ENCODE results near the gene FUT4.

Gene FUT4

GRCh38 chr11:94536386-94536785 is 7.3 kb upstream of the FUT4 start:
- no peaks in the 10 kb centered on the region for H3K36me3 ChIP-seq
- H3K27ac ChIP-seq, result no peak overlapping the region
- H3K27me3 ChIP-seq (ENCODE audit: insufficient read depth, low read depth, severe bottlenecking), result no peaks in the 10 kb centered on the region
- H3K4me3 ChIP-seq (ENCODE audit: low read depth, low read length), result no peak overlapping the region
- no peak for TF ChIP-seq CTCF (IDR thresholded peaks at IDR 0.05; ENCODE audit: low read depth, low read length)
- no peak for DNase-seq
- no peaks in the 10 kb centered on the region for H3K9me3 ChIP-seq (ENCODE audit: severe bottlenecking)

GRCh38 chr11:94537031-94537600 is 6.6 kb upstream of the FUT4 start:
- no peak overlapping the region for H3K27ac ChIP-seq

GRCh38 chr11:94539420-94539819 is 4.3 kb upstream of the FUT4 start:
- Histone ChIP-seq H3K27ac (no peak overlapping the region), H3K36me3 (no peaks in the 10 kb centered on the region), H3K4me3 (ENCODE audit: low read depth, low read length) (no peak overlapping the region), H3K9me3 (ENCODE audit: severe bottlenecking) (no peaks in the 10 kb centered on the region), H3K27me3 (ENCODE audit: insufficient read depth, low read depth, severe bottlenecking) (no peaks in the 10 kb centered on the region)
- DNase-seq, result no peak
- no peak for TF ChIP-seq CTCF (IDR thresholded peaks at IDR 0.05; ENCODE audit: low read depth, low read length)

More at GRCh38 chr11:94537031-94537600, 6.6 kb upstream of the FUT4 start:
- no peaks in the 10 kb centered on the region for H3K27me3 ChIP-seq (ENCODE audit: insufficient read depth, low read depth, severe bottlenecking)
- no peak for DNase-seq
- no peak for TF ChIP-seq CTCF (IDR thresholded peaks at IDR 0.05; ENCODE audit: low read depth, low read length)
- H3K9me3 ChIP-seq (ENCODE audit: severe bottlenecking), result no peaks in the 10 kb centered on the region
- no peaks in the 10 kb centered on the region for H3K36me3 ChIP-seq
- H3K4me3 ChIP-seq (ENCODE audit: low read depth, low read length), result no peak overlapping the region

- H3K27ac ChIP-seq, result peak overlapping the region; percentile 95
Measured at GRCh38 chr11:94544646-94545263, 1.0 kb downstream of the FUT4 start.

GRCh38 chr11:94545264-94546161 is 1.8 kb downstream of the FUT4 start:
- peaks cover 10% of the 10 kb centered on the region; the same call in 1 of the 2 replicates for H3K36me3 ChIP-seq
- no peak for DNase-seq
- TF ChIP-seq CTCF (IDR thresholded peaks at IDR 0.05; ENCODE audit: low read depth, low read length), result no peak
- no peak overlapping the region for H3K27ac ChIP-seq
- H3K9me3 ChIP-seq (ENCODE audit: severe bottlenecking), result no peaks in the 10 kb centered on the region
- no peaks in the 10 kb centered on the region for H3K27me3 ChIP-seq (ENCODE audit: insufficient read depth, low read depth, severe bottlenecking)
- no peak overlapping the region; the same call in 1 of the 2 replicates for H3K4me3 ChIP-seq (ENCODE audit: low read depth, low read length)

More at GRCh38 chr11:94544646-94545263, 1.0 kb downstream of the FUT4 start:
- Histone ChIP-seq H3K36me3 (peaks cover 10% of the 10 kb centered on the region; the same call in 1 of the 2 replicates), H3K4me3 (ENCODE audit: low read depth, low read length) (peak overlapping the region; percentile 68), H3K27me3 (ENCODE audit: insufficient read depth, low read depth, severe bottlenecking) (no peaks in the 10 kb centered on the region), H3K9me3 (ENCODE audit: severe bottlenecking) (no peaks in the 10 kb centered on the region)
- TF ChIP-seq CTCF (IDR thresholded peaks at IDR 0.05; ENCODE audit: low read depth, low read length), result no peak
- DNase-seq, result no peak

Measured in WERI-Rb-1 (cell line).